ENCODE data around the gene BCAS4.

The BCAS4 gene

DNA sequence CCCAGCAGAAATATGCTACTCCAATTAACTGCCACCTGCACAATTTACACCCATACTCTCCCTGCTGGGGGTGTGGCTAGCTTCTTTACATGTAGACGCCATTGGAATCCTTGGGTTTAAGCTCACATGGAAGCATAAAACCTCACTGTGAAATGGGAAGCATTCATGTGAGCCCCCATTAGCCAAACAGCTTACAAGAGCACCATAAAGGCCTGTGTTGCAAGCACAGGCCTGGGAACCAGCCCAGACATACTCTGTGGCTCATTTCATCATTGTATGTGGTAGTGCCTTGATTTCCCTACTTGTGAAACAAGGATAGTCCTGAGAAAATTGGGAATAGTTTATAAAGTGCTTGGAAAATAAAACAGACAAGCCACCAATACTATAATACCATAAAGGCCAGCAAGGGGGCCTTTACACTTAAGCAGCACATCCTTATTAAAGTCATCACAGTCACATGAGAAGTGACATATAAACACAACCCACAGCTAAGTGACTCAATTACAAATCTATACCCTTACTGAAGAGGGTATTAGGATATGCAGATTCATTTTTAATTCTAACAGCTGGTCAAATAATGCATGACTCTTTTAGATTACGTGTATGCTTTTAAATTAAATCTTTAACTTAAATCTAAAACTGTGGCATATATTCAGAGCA, 129.5 kb downstream of the BCAS4 start:
- H3K27me3 ChIP-seq = no peaks in the 10 kb centered on the region
- peaks cover 0 to 95% (median 44%) of the 10 kb centered on the region in 4 donors for H3K4me1 ChIP-seq
- no peaks in the 10 kb centered on the region for H3K9me3 ChIP-seq
- intact Hi-C loops (cut with DNase I; ENCODE audit: low total_unique reads) = no loop called here
- no peak for DNase-seq
- H3K4me3 ChIP-seq = no peak overlapping the region
- H3K36me3 ChIP-seq = peaks cover 0 to 8% (median 0%) of the 10 kb centered on the region in 3 donors
- TF ChIP-seq, protein P1, sequence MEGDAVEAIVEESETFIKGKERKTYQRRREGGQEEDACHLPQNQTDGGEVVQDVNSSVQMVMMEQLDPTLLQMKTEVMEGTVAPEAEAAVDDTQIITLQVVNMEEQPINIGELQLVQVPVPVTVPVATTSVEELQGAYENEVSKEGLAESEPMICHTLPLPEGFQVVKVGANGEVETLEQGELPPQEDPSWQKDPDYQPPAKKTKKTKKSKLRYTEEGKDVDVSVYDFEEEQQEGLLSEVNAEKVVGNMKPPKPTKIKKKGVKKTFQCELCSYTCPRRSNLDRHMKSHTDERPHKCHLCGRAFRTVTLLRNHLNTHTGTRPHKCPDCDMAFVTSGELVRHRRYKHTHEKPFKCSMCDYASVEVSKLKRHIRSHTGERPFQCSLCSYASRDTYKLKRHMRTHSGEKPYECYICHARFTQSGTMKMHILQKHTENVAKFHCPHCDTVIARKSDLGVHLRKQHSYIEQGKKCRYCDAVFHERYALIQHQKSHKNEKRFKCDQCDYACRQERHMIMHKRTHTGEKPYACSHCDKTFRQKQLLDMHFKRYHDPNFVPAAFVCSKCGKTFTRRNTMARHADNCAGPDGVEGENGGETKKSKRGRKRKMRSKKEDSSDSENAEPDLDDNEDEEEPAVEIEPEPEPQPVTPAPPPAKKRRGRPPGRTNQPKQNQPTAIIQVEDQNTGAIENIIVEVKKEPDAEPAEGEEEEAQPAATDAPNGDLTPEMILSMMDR (IDR thresholded peaks at IDR 0.05) = no peak
- H3K27ac ChIP-seq = no peak overlapping the region

DNA sequence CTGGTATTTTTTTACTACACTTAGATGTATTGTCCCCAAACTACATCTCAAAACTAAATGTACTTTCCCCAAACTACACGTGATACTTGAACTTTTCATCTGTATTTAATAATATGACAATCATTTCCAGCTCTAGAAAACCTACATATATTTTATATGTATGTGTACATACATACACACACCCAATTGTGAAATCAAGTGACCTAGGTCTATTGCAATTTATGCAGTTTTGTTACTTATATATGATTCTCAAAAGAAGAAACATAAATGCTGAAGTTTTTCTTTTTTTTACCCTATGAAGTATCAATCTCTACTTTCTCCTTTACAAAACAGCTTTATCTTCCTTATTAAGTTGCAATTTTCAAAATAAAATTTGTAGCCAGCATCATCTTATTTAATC, 131.7 kb downstream of the BCAS4 start:
- intact Hi-C loops (cut with DNase I; ENCODE audit: low total_unique reads) = loop anchor here (5.0 kb wide), 1 partner anchor 109 kb away; no protein-coding TSS in a partner anchor
- H3K27ac ChIP-seq = no peak overlapping the region
- TF ChIP-seq, protein P1 (IDR thresholded peaks at IDR 0.05) = no peak
- no peak overlapping the region for H3K4me3 ChIP-seq
- no peaks in the 10 kb centered on the region for H3K9me3 ChIP-seq
- no peak for DNase-seq
- H3K36me3 ChIP-seq = peaks cover 0 to 8% (median 0%) of the 10 kb centered on the region in 3 donors
- peaks cover 0 to 73% (median 33%) of the 10 kb centered on the region in 4 donors for H3K4me1 ChIP-seq
- no peaks in the 10 kb centered on the region for H3K27me3 ChIP-seq
